Measurements from ENCODE around the gene ANKIB1. TPM values are rescaled to one million over a fixed set of nuclear protein-coding genes. Genes with fewer than 3 reads are reported as not detected.
"Not testable (repeated sequence)": the region's sequence is repeated elsewhere in the genome, so short reads cannot be mapped to it uniquely, and the experiment has no call there.

The ANKIB1 gene
- polyA plus RNA-seq, 1 donor = 22.6 TPM

GRCh38 chr7:92330835-92331438 lies 85.2 kb downstream of the ANKIB1 start:
- DNase-seq = no peak

- DNase-seq = no peak
These were observed 85.7 kb downstream of the ANKIB1 start for GRCh38 chr7:92331508-92331907.

GRCh38 chr7:92332782-92333181 lies 87.0 kb downstream of the ANKIB1 start:
- no peak for DNase-seq

GRCh38 chr7:92333866-92334265 lies 88.1 kb downstream of the ANKIB1 start:
- no peak for DNase-seq

GRCh38 chr7:92335574-92335973 lies 89.8 kb downstream of the ANKIB1 start:
- no peak for DNase-seq

GRCh38 chr7:92336662-92337340 lies 91.0 kb downstream of the ANKIB1 start:
- no peak for DNase-seq

- DNase-seq = no peak
These were observed 94.2 kb downstream of the ANKIB1 start for GRCh38 chr7:92340016-92340415.

GRCh38 chr7:92343714-92344113 lies 97.9 kb downstream of the ANKIB1 start:
- no peak for DNase-seq

- DNase-seq = no peak
These were observed 106.2 kb downstream of the ANKIB1 start for GRCh38 chr7:92352009-92352408.

GRCh38 chr7:92354214-92354613 lies 108.4 kb downstream of the ANKIB1 start:
- DNase-seq = no peak

GRCh38 chr7:92356406-92356805 lies 110.6 kb downstream of the ANKIB1 start:
- DNase-seq = no peak

GRCh38 chr7:92357260-92357659 lies 111.5 kb downstream of the ANKIB1 start:
- DNase-seq = no peak

GRCh38 chr7:92359179-92359578 lies 113.4 kb downstream of the ANKIB1 start:
- DNase-seq = not testable (repeated sequence)

- DNase-seq = no peak
These were observed 114.0 kb downstream of the ANKIB1 start for GRCh38 chr7:92359801-92360200.

- no peak for DNase-seq
These were observed 114.6 kb downstream of the ANKIB1 start for GRCh38 chr7:92360387-92360786.

- no peak for DNase-seq
These were observed 116.4 kb downstream of the ANKIB1 start for GRCh38 chr7:92362131-92362530.

GRCh38 chr7:92366730-92367129 lies 121.0 kb downstream of the ANKIB1 start:
- DNase-seq = no peak

GRCh38 chr7:92368741-92369140 lies 123.0 kb downstream of the ANKIB1 start:
- no peak for DNase-seq

- no peak for DNase-seq
These were observed 129.2 kb downstream of the ANKIB1 start for GRCh38 chr7:92375013-92375412.

GRCh38 chr7:92391071-92391470 lies 145.3 kb downstream of the ANKIB1 start:
- no peak for DNase-seq

- no peak for DNase-seq
These were observed 151.8 kb downstream of the ANKIB1 start for GRCh38 chr7:92397542-92397941.

GRCh38 chr7:92400013-92400412 lies 154.2 kb downstream of the ANKIB1 start:
- no peak for DNase-seq

- DNase-seq = no peak
These were observed 157.4 kb downstream of the ANKIB1 start for GRCh38 chr7:92402920-92403759.

GRCh38 chr7:92403760-92404074 lies 157.9 kb downstream of the ANKIB1 start:
- DNase-seq = no peak

Data from hindlimb muscle (tissue), 1 donor.